ENCODE data around the gene DDX49.

The DDX49 gene

GRCh38 chr19:18954094-18954493, 34.6 kb downstream of the DDX49 start:
- TF ChIP-seq REST (IDR thresholded peaks at IDR 0.05; ENCODE audit: insufficient read depth in 1 of 2, low read depth in 2 of 2, low read length in 2 of 2) (no peak), FOXP2 (optimal IDR thresholded peaks at IDR 0.05; ENCODE audit: borderline replicate concordance, extremely low read depth, extremely low read length, insufficient read depth) (no peak), SIN3A (IDR thresholded peaks at IDR 0.05; ENCODE audit: borderline replicate concordance, insufficient read depth, low read length) (no peak), POLR2AphosphoS5 (IDR thresholded peaks at IDR 0.05; ENCODE audit: low read depth, low read length) (no peak), TAF1 (IDR thresholded peaks at IDR 0.05; ENCODE audit: borderline replicate concordance, insufficient read depth, low read length) (no peak)

GRCh38 chr19:18955042-18955441, 35.5 kb downstream of the DDX49 start:
- TF ChIP-seq SIN3A (IDR thresholded peaks at IDR 0.05; ENCODE audit: borderline replicate concordance, insufficient read depth, low read length) (no peak), POLR2AphosphoS5 (IDR thresholded peaks at IDR 0.05; ENCODE audit: low read depth, low read length) (no peak), FOXP2 (optimal IDR thresholded peaks at IDR 0.05; ENCODE audit: borderline replicate concordance, extremely low read depth, extremely low read length, insufficient read depth) (no peak), REST (IDR thresholded peaks at IDR 0.05; ENCODE audit: insufficient read depth in 1 of 2, low read depth in 2 of 2, low read length in 2 of 2) (no peak), TAF1 (IDR thresholded peaks at IDR 0.05; ENCODE audit: borderline replicate concordance, insufficient read depth, low read length) (no peak)

- TF ChIP-seq REST (IDR thresholded peaks at IDR 0.05; ENCODE audit: insufficient read depth in 1 of 2, low read depth in 2 of 2, low read length in 2 of 2): no peak
- TF ChIP-seq TAF1 (IDR thresholded peaks at IDR 0.05; ENCODE audit: borderline replicate concordance, insufficient read depth, low read length): no peak
- TF ChIP-seq FOXP2 (optimal IDR thresholded peaks at IDR 0.05; ENCODE audit: borderline replicate concordance, extremely low read depth, extremely low read length, insufficient read depth): no peak
- no peak for TF ChIP-seq SIN3A (IDR thresholded peaks at IDR 0.05; ENCODE audit: borderline replicate concordance, insufficient read depth, low read length)
- no peak for TF ChIP-seq POLR2AphosphoS5 (IDR thresholded peaks at IDR 0.05; ENCODE audit: low read depth, low read length)
Measured at GRCh38 chr19:18960370-18960769, 40.9 kb downstream of the DDX49 start.

GRCh38 chr19:18961767-18962620, 42.5 kb downstream of the DDX49 start:
- TF ChIP-seq TAF1 (IDR thresholded peaks at IDR 0.05; ENCODE audit: borderline replicate concordance, insufficient read depth, low read length) (no peak), FOXP2 (optimal IDR thresholded peaks at IDR 0.05; ENCODE audit: borderline replicate concordance, extremely low read depth, extremely low read length, insufficient read depth) (no peak), POLR2AphosphoS5 (IDR thresholded peaks at IDR 0.05; ENCODE audit: low read depth, low read length) (no peak), SIN3A (IDR thresholded peaks at IDR 0.05; ENCODE audit: borderline replicate concordance, insufficient read depth, low read length) (no peak), REST (IDR thresholded peaks at IDR 0.05; ENCODE audit: insufficient read depth in 1 of 2, low read depth in 2 of 2, low read length in 2 of 2) (no peak)
